GM23338 (cell line): ENCODE measurements around the gene GTF2H4.

Source experiments
- CTCF ChIP-seq, 2 experiments: fragments of 200-600 bp in 1 of 2; sonication (generic) in 1 of 2; conservative IDR thresholded peaks; 2 replicates each; pipeline versions ENCODE4 v1.5.1 to v1.6.1; 2016 to 2017; ENCODE audit warnings: antibody characterized with exemption in 2 of 2, low read depth in 2 of 2, mild to moderate bottlenecking in 2 of 2, moderate library complexity in 1 of 2
- EZH2 ChIP-seq: fragments of 200-600 bp; sonication (generic); IDR thresholded peaks from one replicate; pipeline ENCODE4 v1.8.0; 2017; ENCODE audit warnings: antibody characterized with exemption, mild to moderate bottlenecking, low read depth; ENCODE audit not compliant: unreplicated experiment
- EZH2phosphoT487 ChIP-seq: fragments of 200-600 bp; sonication (generic); IDR thresholded peaks from one replicate; pipeline ENCODE4 v1.8.1; 2018; ENCODE audit warnings: antibody characterized with exemption; ENCODE audit not compliant: unreplicated experiment
- ZNF331 ChIP-seq: fragments of 250-450 bp; sonication (Bioruptor Pico); IDR thresholded peaks from 2 replicates; pipeline ENCODE4 v1.5.0; 2020; ENCODE audit warnings: low read depth, mild to moderate bottlenecking, moderate library complexity

GRCh38 chr6:30879684-30880427 is 28.2 kb upstream of the GTF2H4 start:
- TF ChIP-seq CTCF (conservative IDR thresholded peaks at IDR 0.05; ENCODE audit: low read depth in 2 of 2), result no peak
- no peak for TF ChIP-seq ZNF331 (CRISPR knock-in tag)
- TF ChIP-seq EZH2, result no peak
- TF ChIP-seq EZH2phosphoT487, result no peak
